NCI-H510A treated with DMSO at 0.1 percent for 48 hours (cell line): ENCODE measurements around the gene KCNMA1.
A peak's percentile ranks its signal among the peaks of the same experiment; 100 is the strongest.

Experiments
- DNase-seq: peaks from one replicate; lab custom pipeline; 2025; lab: John Stamatoyannopoulos, UW

KCNMA1 gene

DNA sequence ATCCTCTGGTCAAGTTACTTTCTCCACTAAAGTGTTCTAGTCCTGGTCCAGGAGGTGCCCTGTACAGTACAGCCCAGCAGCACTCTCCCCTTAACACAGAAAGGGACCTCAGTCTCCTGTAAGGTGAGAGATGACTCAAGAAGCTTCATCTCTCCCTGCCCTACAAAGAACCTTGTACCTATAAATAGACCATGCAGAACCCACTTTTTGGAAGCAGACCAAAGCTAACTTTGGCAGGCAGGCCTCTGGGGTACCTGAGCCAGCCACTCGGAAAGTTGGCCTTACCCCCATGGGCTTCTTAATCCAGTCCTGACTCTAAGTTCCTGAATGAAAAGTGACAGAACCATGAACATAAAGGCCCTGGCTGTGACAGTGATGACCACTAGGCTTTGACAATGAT, 454.8 kb downstream of the KCNMA1 start:
- no peak for DNase-seq

DNA sequence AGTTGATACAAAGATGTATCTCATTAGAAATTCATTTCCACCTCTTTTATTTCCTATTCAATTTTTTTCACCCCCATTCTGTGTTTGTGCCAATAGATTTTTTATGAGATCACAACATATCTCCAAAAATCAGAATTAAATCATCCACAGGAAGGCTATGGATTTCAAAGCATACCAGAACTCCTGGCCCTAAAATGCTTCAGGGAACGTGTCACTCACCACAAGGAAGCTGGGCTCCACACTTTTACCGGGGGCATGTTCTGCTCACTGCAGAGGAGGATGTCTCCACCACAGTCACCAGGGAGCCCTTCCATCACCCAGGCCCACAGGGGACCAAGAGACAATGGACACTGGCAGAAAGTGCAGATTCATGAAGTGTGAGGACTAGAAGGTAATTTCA, 456.8 kb downstream of the KCNMA1 start:
- no peak for DNase-seq

DNA sequence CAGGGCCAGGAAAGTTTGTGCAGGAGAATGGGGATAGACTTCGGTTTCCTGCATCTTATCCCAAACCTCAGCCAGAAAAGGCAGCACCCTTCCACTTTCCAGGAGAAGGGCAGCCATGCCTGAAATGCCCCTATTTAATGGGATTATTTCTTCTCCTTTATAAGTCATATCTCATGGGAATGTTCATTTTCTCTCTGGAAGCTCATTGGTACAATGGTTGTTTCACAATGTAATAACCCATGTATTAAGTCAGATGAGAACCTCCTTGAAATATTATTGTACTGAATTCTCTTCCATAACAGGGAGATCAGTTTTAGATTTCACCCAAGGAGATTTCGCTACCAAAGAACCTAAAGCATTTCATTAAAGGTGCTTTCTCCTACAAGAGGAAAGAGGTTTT, 457.5 kb downstream of the KCNMA1 start:
- no peak for DNase-seq

DNA sequence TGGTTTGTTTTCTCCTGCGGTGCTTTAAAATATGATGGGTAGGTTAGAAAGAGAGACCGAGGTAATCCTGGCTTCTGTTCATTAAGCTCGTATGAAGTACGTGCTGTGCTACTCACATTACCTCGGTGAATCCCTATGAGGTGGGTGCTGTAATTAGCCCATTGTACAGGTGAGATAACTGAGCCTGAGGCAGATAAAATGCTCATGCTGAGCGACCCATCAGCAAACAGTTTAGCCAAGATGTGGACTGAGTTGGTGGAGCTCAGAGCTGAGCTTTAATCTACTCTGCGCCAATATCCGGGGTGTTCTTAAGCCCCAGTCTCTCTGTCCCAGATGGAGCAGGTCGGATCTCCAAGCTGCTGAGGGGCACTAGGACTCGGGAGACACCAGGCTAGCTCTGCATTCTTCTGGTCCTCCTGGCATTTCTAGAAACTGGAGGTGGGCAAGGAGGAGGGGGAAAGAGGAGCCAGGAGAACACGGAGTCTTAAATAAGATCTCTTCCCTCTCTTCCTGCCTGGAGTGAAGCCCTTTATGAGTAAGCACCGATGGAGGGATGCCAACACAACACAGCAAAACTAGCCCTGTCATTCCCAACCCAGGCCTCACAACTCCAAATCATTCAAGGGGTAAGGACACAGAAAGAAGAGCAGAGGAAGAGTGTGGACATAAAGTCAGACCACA, 458.5 kb downstream of the KCNMA1 start:
- no peak for DNase-seq

DNA sequence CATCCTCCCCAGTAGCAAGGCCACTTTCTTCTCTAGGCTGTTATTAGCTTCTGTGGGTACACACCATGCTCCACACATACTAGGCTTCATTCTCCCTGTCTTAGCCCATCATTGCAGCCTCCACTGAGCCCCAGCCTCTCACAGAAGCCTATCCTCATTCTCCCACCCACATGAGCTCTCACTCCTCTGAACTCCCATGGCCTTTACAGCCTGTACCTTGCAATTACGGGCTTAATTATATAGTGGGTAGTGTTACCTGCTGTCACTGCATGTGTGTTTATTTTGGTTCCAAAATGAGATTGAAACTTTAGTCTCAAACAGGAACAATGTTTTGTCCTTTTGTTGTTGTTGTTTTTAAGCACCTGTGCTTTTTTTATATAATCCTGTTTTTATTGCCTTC, 460.0 kb downstream of the KCNMA1 start:
- no peak for DNase-seq

DNA sequence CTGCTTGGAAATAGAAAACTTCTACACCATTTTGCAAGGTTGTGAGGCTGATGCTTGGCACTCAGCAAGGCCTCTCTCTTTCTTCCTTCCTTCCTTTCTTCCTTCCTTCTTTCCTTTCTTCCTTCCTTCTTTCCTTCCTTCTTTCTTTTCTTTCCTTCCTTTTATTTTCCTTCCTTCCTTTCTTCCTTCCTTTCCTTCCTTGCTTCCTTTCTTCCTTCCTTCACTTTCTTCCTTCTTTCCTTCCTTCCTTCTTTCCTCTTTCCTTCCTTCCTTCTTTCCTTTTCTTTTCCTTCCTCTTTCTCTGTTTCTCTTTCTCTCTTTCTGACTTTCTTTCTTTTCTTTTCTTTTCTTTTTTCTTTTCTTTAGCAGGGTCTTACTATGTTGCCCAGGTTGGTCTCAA, 460.4 kb downstream of the KCNMA1 start:
- no peak for DNase-seq

DNA sequence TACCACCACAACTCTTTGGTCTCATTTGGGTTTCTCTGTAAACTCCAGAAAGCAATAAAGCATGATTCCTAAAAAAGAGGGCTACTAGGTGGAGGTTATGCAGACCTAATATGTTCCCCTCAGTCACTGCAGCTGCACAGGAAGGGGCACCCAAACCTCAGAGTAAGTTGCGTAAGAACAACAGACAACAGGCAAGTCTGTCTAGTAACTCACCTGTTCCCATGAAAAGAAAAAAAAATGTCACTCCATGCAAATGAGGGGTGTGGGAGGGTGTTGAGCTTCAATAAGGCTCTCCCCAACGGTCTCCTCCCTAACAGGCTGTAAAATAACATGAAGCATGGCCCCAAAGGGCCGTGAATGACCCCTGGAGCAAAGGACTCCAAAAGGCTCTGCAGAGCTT, 461.4 kb downstream of the KCNMA1 start:
- no peak for DNase-seq

DNA sequence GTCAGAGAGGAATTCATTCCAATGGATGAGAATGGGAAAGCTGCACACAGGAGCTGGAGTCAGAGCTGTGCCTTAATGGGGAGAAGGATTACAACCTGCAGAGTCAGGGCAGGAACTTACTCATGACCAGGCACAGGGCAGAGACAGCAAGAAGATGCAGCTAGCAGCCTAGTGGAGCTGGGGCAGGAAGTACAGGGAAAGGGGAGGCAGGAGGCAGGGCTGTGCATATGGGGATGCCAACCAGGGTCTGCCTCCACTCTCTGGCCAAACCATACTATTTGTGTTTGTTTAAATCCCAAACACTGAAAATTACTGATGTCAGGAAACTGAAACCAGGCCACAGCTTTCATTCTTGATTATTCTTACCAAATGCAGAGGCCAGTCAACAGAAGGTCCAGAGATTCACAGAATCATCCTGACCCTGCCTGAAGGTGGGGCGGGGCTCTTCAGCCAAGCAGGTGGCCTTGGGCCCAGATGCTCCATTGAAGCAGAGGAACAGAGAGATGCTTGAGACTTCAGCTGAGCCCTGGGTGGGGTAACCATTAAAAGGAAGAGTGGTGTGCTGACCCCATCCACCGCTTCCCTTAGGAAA, 461.9 kb downstream of the KCNMA1 start:
- no peak for DNase-seq

DNA sequence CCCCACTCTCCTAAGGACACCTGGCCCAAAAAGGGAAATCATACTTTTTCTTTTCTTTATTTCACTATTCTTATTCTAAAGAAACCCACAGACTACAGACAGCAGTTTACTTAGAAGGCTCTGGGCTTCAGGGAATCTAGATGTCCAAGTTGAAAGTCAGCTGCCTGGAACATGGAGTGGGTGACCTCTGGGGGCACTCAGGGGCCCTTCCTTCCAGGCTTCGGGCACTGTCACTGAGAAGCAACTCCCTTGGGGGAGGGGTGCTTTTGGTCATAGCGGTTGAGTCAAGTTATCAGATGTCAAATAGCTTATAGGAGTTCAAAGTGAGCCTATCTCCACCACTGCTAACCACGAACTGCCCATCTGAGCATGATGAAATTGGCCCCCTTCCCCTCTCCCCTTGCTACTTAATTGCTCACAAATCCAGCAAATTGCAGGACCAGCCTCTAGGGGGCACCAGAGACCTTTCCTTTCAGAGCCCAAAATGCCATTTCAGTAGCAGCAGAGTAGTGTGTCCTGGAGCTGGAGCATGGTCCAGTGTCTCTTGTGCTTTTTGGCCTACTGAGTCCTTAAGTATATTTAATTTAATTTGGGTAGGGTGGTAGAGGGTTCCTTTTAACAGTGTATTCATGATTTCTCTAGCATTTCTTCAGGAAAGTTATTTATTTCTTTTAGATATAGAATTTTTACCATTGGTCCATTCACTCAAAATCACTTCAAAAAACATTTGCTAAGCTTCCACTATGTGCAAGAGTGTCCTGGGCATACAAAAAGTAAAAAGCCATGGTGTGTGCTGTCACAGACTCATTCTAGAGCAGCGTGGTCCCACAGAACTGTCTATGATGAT, 463.8 kb downstream of the KCNMA1 start:
- DNase-seq: peak; percentile 82

DNA sequence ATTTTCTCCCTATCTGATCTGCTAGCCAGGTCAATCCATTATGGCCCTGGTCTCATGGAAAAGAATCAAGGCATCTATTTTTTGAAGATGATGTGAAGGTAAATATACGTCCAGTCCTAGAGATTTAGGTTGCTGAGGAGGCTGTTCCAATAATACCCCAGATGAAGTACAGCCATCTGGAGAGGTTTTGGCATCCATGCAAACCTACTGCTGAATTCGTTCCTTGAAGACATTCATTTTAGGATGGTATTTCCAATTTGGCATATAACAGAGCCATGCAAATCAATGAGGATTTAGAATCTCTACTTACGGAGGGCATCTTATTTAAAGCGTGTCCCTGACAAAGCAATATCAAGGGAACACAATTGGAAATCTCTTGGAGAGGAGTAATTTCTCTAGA, 465.5 kb downstream of the KCNMA1 start:
- no peak for DNase-seq

DNA sequence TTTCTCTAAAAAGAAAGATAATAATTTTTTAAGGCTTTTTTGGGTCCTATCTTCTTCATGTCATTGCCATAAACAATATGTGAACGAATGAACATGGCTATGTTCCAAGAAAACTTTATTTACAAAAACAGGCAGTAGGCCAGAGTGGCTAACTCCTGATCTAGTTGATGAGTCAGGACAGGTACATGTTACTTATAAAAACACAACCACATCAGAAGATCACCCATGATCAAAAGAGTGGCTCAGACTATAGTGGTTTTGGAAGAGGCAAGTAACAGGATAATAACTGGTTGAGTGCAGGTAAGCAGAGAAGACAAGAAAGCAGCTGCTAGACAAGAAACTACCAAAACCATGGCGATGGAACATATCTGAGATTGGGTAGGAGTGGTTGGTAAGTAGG, 468.7 kb downstream of the KCNMA1 start:
- no peak for DNase-seq

DNA sequence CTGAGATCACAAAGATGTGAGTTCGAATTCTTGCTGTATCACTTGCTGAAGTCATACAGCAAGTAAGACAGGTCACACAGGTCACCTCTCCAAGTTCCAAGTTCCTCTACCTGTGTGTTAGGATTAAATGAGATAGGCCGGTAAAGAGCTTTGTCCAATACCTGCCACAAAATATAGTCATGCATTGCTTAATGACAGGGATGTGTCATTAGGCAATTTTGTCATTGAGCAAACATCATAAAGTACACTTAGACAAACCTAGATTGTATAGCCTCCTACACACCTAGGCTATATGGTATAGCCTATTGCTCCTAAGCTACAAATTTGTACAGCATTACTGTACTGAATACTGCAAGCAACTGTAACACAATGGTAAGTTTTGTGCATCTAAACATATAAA, 469.4 kb downstream of the KCNMA1 start:
- DNase-seq: no peak

DNA sequence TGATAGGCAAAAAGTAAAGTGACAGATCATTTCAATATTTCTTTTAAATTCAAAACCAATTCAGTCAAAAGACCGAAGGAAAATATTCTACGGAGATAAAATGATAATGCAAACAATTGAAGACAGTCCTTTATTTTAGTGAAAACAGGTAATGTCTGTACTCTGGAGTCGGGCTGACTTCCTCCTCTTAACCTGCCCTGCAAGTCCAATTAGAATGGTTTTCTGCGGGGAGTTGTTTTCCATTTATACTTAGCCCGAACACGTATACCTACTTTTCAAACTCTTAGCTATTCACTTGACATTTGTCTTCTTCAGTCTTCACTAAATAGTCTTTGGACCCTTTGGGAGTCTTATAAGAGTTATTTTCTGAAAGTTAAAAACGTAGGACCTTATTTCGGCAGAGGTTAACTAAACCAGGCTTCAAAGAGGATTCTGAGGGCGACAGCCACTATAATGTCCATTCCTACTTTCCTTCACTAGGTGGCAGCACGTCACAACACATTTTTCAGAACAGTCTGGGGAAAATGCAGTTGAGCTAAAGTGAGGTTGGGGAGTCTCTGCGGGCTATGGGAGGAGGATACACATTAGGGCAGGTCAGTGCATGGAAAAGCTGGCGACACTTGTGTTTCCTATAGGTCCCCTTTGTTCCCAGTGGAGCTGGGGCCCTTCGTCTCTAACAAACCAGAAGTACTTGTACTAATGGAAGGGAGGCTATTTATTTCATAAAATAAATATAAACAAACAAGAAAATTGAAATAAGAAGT, 472.0 kb downstream of the KCNMA1 start:
- DNase-seq: peak; percentile 81

DNA sequence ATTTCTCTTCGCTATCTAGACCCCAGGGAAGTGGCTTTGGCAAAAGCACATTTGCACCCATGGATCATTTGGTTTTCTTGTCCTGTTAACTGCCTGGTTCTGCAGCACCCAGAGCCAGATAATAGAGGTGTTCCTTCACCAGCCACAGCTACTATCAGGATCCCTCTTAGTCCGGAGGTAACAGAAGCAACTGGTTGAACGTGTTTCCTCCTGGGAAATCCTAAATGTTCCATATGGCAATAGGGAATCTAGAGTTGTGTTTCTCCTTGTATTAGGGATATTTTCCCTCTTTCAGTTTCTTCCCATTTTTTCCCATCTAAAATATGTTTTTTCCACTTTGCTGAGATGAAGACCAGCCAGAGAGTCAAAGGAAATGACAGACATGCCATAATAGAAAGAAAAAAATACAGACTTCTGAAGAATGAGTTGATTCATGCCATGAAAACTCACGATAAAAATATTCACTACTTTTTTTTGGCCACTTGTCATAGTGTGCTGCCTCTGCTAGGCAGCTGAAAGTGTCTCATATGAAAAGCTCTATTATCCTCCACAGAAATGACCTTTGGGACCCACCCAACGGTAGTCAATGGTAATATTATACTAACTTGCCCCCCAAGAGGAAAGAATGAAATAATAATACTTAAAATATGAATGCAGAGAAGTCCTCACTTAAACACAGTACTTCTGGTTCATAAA, 472.8 kb downstream of the KCNMA1 start:
- DNase-seq: no peak

DNA sequence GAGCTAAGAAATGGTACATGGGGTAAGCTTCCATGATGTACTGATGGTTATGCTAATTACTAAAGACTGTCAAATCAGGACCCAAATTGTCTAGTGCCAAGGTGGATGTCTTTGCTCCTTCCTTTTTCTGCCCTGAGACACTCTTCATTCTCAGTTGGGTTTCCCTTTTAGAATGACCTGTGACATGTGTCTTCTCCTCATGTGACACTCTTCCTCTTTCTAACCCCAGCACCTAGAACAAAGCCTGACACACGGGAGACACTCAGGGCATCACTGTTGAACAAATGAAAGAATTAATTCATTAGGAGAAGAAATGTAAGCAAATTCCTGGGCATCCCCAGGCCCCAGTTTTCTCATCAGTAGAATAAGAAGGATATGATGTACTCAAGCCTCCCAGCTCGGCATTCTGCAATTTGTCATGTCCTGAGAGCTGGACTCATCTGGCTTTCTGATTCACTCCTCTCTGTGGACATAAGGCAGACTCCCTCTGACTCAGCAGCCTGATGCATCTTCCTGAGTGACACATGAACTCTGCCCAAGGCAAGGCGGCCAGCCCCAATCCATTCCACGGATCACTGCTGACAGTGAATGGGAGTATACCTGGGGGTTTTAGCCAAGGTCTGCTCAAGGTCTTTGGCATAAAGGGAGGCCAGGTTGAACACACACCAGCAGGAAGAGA, 473.8 kb downstream of the KCNMA1 start:
- DNase-seq: no peak

DNA sequence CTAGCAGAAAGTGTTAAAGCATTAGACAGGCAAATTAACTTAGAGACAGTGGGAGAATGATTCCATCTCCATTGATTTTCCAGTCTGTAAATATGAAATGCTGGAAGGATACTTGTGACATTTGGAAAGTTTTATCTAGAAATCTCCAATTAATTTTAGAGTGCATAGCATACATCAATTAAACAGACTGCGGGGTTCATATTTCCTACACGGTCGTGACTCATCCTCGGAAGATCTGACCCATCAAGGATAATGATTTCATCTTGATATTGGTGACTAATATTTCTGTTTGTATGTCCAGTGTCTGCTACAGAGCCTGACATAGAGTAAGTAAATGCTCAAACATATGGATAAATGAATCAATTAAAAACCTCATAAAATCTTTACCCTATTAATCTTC, 474.9 kb downstream of the KCNMA1 start:
- no peak for DNase-seq

DNA sequence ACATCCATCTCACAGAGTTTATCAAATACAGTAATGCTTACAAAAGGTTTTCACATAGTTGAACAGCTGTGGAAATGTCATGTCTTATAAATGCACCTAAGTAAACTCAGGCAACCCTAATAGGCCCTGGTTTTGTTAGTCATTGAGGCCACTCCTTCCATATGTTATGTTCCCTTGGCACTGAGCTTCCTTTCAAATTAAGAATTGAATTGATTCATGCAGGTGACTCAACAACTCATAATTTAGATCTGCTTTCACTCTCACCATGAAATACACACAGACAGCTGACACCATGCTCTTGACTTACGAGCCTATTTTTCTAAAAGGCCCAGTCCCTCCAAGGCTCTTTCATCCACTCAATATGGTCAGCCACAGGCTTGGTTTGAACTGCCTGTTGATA, 476.9 kb downstream of the KCNMA1 start:
- DNase-seq: peak; percentile 71

DNA sequence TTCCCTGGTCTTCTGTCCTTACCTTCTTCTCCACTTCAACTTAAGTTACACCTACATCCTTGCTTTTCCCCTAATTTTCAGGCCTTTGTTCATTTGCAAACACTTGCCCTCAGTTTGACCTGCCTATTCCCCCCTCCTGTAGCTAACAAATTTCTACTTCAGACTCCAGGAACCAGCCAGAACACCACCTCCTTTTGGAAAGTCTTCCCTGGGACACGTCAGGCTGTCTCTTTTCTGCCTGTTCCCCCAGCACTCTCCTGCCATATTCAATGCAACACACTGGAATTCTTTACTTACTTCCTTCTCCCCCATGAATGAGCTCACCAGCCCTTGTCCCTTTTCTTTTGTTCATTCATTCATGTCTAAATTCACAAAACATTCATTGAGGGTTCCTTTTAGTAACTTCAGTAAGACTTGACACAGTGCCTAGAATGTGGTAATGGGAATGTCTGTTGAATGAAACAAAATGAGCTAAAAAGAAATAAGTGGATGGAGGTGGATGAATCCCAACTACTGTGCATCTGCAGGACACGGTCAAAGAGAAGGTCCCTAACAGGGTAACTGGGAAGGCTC, 478.0 kb downstream of the KCNMA1 start:
- no peak for DNase-seq

DNA sequence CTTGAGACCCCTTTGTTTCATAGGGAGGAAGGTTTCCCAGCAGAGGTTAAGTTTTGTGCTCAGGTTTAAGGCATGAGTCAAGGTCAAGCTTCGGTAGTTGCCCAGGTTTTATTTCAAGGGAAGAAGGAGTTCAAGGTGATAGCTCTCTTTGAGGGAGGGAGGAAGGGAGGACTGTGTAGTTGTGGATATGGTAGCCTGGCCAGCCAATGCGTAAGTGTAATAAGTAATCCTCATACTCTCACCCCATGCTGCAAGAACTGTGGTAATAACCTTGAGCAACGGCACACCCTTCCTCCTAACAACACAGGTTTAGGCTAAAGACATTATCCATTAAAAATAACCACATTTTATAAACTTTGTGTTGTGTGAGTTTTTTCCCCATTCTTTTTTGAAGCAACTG, 478.9 kb downstream of the KCNMA1 start:
- DNase-seq: no peak

DNA sequence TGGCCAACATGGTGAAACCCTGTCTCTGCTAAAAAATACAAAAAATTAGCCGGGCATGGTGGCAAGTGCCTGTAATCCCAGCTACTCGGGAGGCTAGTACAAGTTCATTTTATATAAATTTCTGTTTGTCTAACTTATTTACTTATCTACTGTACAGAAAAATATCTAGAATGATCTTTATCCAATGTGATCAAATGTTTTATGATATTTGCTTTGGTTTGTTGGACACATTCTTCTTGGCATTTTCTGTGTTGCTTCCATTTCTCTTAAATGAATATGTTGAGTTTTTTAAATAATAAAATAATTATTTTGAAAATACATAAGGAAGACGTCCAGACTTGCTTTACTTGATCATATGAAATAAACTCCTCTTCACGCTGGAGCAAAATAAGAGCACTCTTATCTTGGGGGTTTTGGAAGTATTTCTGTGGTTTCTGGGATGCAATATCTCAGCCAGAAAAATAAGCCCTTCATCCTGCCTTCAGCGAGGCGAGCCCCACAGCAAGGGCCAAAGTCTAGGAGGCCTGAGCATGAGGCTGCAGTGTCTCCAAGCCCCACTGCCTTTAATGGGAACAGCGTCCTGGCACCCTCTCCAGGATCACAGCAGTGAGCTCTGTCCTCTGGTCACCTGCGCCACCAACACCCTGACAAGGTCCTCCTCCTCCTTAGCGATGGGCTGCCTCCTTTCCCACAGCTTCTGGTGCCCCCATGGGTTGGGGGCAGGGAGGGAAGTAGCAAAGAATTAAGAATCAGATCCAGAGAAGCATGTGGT, 480.2 kb downstream of the KCNMA1 start:
- DNase-seq: no peak
